Vagina (tissue), 2 donors: Measurements from ENCODE around the gene CXCR6.
"Not testable (repeated sequence)": the region's sequence is repeated elsewhere in the genome, so short reads cannot be mapped to it uniquely, and the experiment has no call there.

Source experiments
- CTCF ChIP-seq, 3 experiments: fragments of 450-650 bp in 2 of 3; fragments of 200-600 bp in 1 of 3; sonication (generic) in 1 of 3; IDR thresholded peaks; one replicate each; pipeline ENCODE4 v1.5.1; 2017 to 2019; ENCODE audit warnings: antibody characterized with exemption in 3 of 3, mild to moderate bottlenecking in 2 of 3, moderate library complexity in 2 of 3
- POLR2AphosphoS5 ChIP-seq, 2 donors: sonication (generic); formaldehyde crosslinking; IDR thresholded peaks; one replicate each; pipeline ENCODE4 v1.9.0; 2017; ENCODE audit warnings: antibody characterized with exemption in 2 of 2, mild to moderate bottlenecking in 2 of 2, low read depth in 1 of 2; ENCODE audit not compliant: insufficient read depth in 1 of 2

- not testable (repeated sequence) for TF ChIP-seq CTCF (IDR thresholded peaks at IDR 0.05); POLR2AphosphoS5 (IDR thresholded peaks at IDR 0.05; ENCODE audit: insufficient read depth in 1 of 2, low read depth in 1 of 2)
These were observed 54.2 kb downstream of the CXCR6 start for GRCh38 chr3:45997499-45997898.
